Ovary (tissue), 3 donors: ENCODE results near the gene KXD1.

Experiments
- CTCF ChIP-seq, 3 donors: fragments of 450-650 bp in 2 of 3; fragments of 200-600 bp in 1 of 3; IDR thresholded peaks; one replicate each; pipeline versions ENCODE4 v1.5.1 to v1.8.0; 2016 to 2022; ENCODE audit warnings: antibody characterized with exemption in 3 of 3, mild to moderate bottlenecking in 1 of 3
- POLR2A ChIP-seq: fragments of 450-650 bp; IDR thresholded peaks from one replicate; pipeline ENCODE4 v1.6.1; 2017; ENCODE audit warnings: antibody characterized with exemption, mild to moderate bottlenecking, moderate library complexity
- donor health status: DM: no; HTN: no; CAD: no.

DNA sequence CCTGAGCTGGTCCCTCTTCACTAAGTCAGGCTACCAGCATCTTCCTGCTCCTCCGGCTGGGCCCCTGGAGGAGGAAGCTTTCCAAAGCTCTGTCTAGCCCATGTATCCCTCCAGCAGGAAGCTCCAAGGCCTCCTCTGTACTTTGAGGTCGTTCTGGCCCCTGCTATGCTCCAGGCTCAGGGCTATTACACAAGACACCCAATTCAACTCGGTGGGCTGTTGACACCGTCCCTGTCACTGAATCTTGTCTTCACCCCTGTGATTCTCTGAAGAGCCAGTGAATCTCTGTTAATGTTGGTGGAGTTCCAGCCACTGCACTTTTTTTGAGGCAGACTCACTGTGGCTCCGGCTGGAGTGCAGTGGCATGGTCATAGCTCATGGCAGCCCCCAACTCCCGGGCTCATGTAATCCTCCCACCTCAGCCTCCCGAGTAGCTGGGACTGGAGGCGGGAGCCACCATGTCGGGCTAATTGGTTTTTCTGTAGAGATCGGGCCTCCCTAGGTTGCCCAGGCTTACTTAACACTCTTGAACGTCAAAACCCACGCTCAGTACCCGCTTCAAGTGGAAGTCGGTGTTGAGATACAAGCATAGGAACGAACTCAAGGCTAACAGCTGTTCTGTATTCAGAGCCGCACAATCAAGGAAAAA lies 30.4 kb downstream of the KXD1 start:
- no peak for TF ChIP-seq POLR2A
- TF ChIP-seq CTCF (IDR thresholded peaks at IDR 0.05), result no peak
